H54 (cell line): ENCODE results near the gene TRAIP.
A peak's percentile ranks its signal among the peaks of the same experiment; 100 is the strongest.
"Not testable (repeated sequence)": the region's sequence is repeated elsewhere in the genome, so short reads cannot be mapped to it uniquely, and the experiment has no call there.

ENCODE experiments used
- DNase-seq: peaks from one replicate; pipeline ENCODE4 v3.0.0; 2011; ENCODE audit warnings: low spot score, mixed read lengths; ENCODE audit not compliant: insufficient read length
- FAIRE-seq: peaks from 3 replicates; lab custom pipeline; 2011; peaks lifted over from hg19 to GRCh38; lab: Jason Lieb, UNC
- POLR2A ChIP-seq: IDR thresholded peaks from 2 replicates; pipeline ENCODE4 v1.6.1; 2011; ENCODE audit warnings: low read depth, mild to moderate bottlenecking, low read length

The TRAIP gene

GRCh38 chr3:49856181-49857005, at the start of gene TRAIP:
TRAIP (minus strand) TSS chr3:49856564; CDS start chr3:49856453, 111 bp downstream.
- DNase-seq (peak; percentile 97), FAIRE-seq (peak; percentile 58)
- peak; percentile 56; the same call in 1 of the 2 replicates for TF ChIP-seq POLR2A

- not testable (repeated sequence) for FAIRE-seq, DNase-seq
These were observed 48.1 kb upstream of the TRAIP start for GRCh38 chr3:49904448-49904847.

GRCh38 chr3:49903451-49904424, 47.4 kb upstream of the TRAIP start, which contains the start of gene MST1R:
MST1R (minus strand) TSS chr3:49903873; CDS start chr3:49903609, 264 bp downstream.
- TF ChIP-seq POLR2A = no peak
- DNase-seq (no peak), FAIRE-seq (no peak)

GRCh38 chr3:49902511-49903345, 46.4 kb upstream of the TRAIP start:
- no peak for TF ChIP-seq POLR2A
- no peak for FAIRE-seq
- no peak for DNase-seq

GRCh38 chr3:49901366-49902339, 45.3 kb upstream of the TRAIP start:
- no peak for TF ChIP-seq POLR2A
- FAIRE-seq (no peak), DNase-seq (no peak)

GRCh38 chr3:49900491-49901153, 44.3 kb upstream of the TRAIP start:
- FAIRE-seq (peak; percentile 91), DNase-seq (peak; percentile 100)
- no peak for TF ChIP-seq POLR2A

- FAIRE-seq = no peak
- DNase-seq = no peak
- TF ChIP-seq POLR2A = no peak
These were observed 43.5 kb upstream of the TRAIP start for GRCh38 chr3:49899815-49900214.

GRCh38 chr3:49898991-49899390, 42.6 kb upstream of the TRAIP start:
- FAIRE-seq = no peak
- DNase-seq = no peak
- TF ChIP-seq POLR2A = no peak

GRCh38 chr3:49896345-49896744, 40.0 kb upstream of the TRAIP start:
- DNase-seq (no peak), FAIRE-seq (no peak)
- no peak for TF ChIP-seq POLR2A

GRCh38 chr3:49895791-49896190, 39.4 kb upstream of the TRAIP start:
- FAIRE-seq = no peak
- no peak for TF ChIP-seq POLR2A

GRCh38 chr3:49889296-49889695, 32.9 kb upstream of the TRAIP start:
- FAIRE-seq = no peak
- no peak for DNase-seq
- no peak for TF ChIP-seq POLR2A

More at GRCh38 chr3:49895791-49896190, 39.4 kb upstream of the TRAIP start:
- DNase-seq = no peak

GRCh38 chr3:49886922-49887265, 30.5 kb upstream of the TRAIP start:
- no peak for FAIRE-seq
- no peak for DNase-seq
- no peak for TF ChIP-seq POLR2A
